Activated naive CD4-positive, alpha-beta T cell treated with anti-CD3 and anti-CD28 coated beads, Interleukin-2, amount 50 U/mL, for 72 hours (primary cell): ENCODE data around the gene NTRK2. TPM values are rescaled to one million over a fixed set of nuclear protein-coding genes. Genes with fewer than 3 reads are reported as not detected.

Experiments used
- ATAC-seq, 2 donors: fragments of 150-1000 bp; cut with Tn5 transposase; 2 replicates each; pipeline ENCODE4 v1.10.0; 2021; ENCODE audit warnings: mild to moderate bottlenecking in 2 of 2, moderate library complexity in 2 of 2
- DNase-seq, 2 donors: peaks; one replicate each; pipeline ENCODE4 v3.0.0; 2021 to 2022; ENCODE audit warnings: low spot score in 2 of 2
- H3K27ac Mint-ChIP-seq, 2 donors: one replicate each; pipeline ENCODE4 v1.8.0; 2022; ENCODE audit warnings: mild to moderate bottlenecking in 2 of 2, mixed read lengths in 2 of 2
- H3K36me3 Mint-ChIP-seq, 2 donors: one replicate each; pipeline ENCODE4 v1.8.0; 2022; ENCODE audit warnings: mixed read lengths in 2 of 2
- H3K9me3 Mint-ChIP-seq, 2 donors: one replicate each; pipeline ENCODE4 v1.8.0; 2022; ENCODE audit warnings: mixed read lengths in 2 of 2
- total RNA-seq, 2 donors: library from RNA; stranded (reverse); gene quantifications; one replicate each; pipeline ENCODE4 v1.2.3, GENCODE V29; 2022

Gene NTRK2
- total RNA-seq, 2 donors from 2014 or later = 0.16 to 0.21 TPM

DNA sequence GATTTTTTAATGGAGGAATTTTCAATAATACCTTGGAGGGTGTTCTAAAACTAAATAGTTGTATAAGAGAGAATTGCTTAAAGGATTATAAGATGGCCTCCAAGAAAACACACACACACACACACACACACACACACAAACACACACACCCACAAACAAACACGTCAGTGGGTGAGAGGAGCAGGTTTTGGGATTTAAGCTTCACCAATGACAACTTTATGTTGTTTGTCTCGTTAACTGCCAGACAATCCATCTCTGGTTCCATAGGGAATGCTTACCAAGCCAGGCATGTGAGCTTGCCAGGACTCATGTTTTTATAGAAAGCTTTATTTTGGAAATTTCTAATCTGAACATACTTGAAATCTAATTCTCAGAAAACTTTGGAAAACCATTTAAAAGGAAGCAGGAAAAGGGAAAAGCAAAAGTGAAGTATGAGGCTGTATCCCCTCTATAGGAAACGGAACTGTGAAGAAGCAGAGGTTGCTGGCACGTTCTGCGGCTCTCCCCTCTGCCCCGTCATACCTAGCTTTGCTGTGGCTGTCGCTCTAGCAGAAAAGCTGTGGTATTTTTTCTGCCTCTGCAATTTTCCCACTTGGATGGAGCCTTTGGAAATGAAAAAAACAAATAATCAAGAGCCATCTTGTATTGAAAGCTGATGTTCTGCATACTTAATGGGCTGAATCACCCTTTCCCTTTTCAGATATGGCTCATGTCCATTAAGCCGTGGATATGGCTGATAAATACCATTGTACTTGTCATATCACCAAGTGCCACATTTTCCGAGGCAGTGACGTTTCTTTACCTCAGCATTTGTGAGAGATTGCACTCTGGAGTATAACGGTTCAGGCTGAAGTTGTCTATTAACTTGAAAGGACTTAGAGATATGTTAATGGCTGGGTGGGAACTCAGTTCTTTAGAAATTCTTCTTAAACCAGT, 112.7 kb downstream of the NTRK2 start:
- Mint-ChIP-seq H3K9me3 (peaks cover 0 to 5% of the 10 kb centered on the region in 2 donors), H3K36me3 (no peaks in the 10 kb centered on the region), H3K27ac (no peak overlapping the region)
- no peak for ATAC-seq
- DNase-seq = no peak

GRCh38 chr9:84785792-84786547, 116.4 kb downstream of the NTRK2 start:
- ATAC-seq (no peak), DNase-seq (no peak)
- Mint-ChIP-seq H3K27ac (no peak overlapping the region), H3K36me3 (no peaks in the 10 kb centered on the region), H3K9me3 (peaks cover 0 to 5% of the 10 kb centered on the region in 2 donors)

GRCh38 chr9:84788803-84789462, 119.4 kb downstream of the NTRK2 start:
- H3K9me3 Mint-ChIP-seq = no peaks in the 10 kb centered on the region
- no peaks in the 10 kb centered on the region for H3K36me3 Mint-ChIP-seq
- no peak overlapping the region for H3K27ac Mint-ChIP-seq
- no peak for DNase-seq
- no peak for ATAC-seq

- ATAC-seq (no peak), DNase-seq (no peak)
- Mint-ChIP-seq H3K36me3 (no peaks in the 10 kb centered on the region), H3K27ac (no peak overlapping the region), H3K9me3 (no peaks in the 10 kb centered on the region)
Measured at GRCh38 chr9:84789463-84789830, 119.9 kb downstream of the NTRK2 start.

GRCh38 chr9:84791643-84792042, 122.1 kb downstream of the NTRK2 start:
- ATAC-seq (no peak), DNase-seq (no peak)
- Mint-ChIP-seq H3K9me3 (no peaks in the 10 kb centered on the region), H3K27ac (no peak overlapping the region), H3K36me3 (no peaks in the 10 kb centered on the region)

DNA sequence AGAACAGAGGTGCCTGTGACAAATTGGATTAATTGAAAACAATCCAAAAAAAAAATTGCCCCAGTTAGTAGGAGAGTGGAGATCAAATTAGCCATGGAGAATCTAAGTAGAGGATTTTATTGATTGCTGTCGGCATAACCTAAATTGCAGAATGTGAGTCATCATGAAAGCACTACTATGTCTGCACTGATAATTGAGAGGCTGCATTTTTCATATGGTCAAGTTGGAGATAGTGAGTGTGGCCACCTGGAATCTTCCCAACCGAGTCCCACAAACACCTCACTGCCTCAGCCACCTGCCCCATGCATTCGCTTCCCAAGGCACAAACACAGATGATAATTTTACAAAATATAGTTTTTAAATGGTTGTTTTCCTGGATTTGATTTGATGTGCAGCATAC, 123.7 kb downstream of the NTRK2 start:
- H3K36me3 Mint-ChIP-seq = no peaks in the 10 kb centered on the region
- DNase-seq = no peak
- no peaks in the 10 kb centered on the region for H3K9me3 Mint-ChIP-seq
- no peak for ATAC-seq
- H3K27ac Mint-ChIP-seq = no peak overlapping the region

DNA sequence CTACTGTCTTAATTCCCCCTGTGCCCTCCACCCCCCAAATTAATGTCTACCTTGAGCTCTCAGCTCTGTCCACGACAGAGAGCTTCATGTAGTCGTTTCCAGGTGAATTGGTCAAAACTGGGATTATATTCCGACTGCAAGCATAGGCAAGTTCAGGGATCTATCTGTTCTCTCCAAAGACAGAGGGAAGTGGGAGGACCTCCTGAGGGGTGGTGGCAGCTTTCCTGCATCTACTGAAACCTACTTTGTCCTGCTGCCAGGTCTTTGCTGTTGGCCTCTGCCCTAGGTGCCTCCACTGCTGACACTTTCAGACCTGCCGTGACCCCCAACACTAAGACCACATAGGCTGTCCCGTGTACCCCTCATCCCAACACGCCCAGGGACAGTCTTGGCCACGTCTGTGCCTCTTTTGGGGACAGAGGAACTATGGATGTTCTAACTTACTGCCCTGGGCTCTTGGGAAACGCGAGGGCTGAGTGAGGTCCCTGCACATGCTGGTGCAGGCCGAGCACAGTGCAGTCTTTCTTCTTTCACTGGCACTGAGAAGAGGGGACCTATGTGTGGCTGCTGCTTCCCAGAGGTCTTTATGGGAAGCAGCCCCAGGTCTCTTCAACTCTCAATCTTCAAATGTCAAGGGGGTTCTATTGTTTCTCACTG, 125.6 kb downstream of the NTRK2 start:
- Mint-ChIP-seq H3K9me3 (no peaks in the 10 kb centered on the region), H3K36me3 (no peaks in the 10 kb centered on the region), H3K27ac (no peak overlapping the region)
- no peak for ATAC-seq
- DNase-seq = no peak

GRCh38 chr9:84796404-84796803, 126.9 kb downstream of the NTRK2 start:
- Mint-ChIP-seq H3K36me3 (no peaks in the 10 kb centered on the region), H3K9me3 (no peaks in the 10 kb centered on the region), H3K27ac (no peak overlapping the region)
- DNase-seq (no peak), ATAC-seq (no peak)

GRCh38 chr9:84799251-84799650, 129.7 kb downstream of the NTRK2 start:
- ATAC-seq (no peak), DNase-seq (no peak)
- Mint-ChIP-seq H3K27ac (no peak overlapping the region), H3K9me3 (no peaks in the 10 kb centered on the region), H3K36me3 (no peaks in the 10 kb centered on the region)

DNA sequence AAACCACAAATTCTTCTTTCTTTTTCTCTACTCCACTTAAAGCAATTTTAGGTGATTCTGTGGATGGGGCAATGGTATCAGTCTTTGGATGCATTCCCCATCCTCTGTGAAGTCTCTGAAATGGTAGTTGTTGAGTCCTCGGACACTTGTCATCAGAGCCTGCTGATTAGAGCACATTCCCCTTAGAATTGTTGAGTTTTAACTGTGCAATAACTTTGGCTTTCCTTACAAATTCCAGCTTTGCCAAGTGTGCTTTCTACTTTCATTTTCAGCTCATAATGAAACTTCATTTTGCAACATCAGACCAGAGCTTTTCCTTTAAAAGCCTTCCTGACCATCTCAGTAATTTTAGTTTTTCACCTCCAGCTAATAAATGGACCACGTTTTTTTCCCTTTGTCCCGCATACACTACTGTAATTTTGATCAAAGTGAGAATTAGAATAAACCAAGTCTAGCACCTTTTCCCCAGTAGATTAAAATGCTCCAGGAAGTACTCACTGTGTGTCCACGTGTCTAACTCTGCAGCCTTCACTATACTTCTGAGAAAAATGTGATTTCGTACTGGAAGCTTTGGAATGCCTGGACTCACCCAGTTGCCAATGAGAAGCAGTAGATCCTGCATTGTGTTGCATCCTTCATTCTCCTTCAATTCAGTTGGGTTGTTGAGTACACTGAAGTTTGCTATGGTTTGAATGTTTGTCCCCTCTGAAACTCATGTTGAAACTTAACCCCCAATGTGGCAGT, 135.6 kb downstream of the NTRK2 start:
- DNase-seq (no peak), ATAC-seq (no peak)
- no peaks in the 10 kb centered on the region for H3K36me3 Mint-ChIP-seq
- no peak overlapping the region for H3K27ac Mint-ChIP-seq
- H3K9me3 Mint-ChIP-seq = no peaks in the 10 kb centered on the region

DNA sequence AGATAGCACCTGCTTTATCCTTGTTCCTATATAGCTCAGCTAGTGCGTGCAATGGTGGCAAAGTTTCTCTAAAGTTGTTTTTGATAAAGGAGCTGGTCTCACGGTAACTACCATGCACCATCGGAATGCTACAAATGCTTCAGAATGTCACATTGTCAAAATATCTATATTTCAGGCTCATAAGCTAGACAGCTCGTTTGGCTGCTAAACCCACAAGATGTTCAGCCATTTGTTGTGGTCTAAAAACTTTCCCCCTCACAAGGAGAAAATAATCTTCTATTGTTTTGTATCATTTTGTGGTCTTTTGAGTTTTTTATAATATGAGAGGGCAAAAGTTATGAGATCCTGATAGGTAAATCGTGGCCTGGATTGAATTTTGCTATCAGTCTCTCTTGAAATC, 137.9 kb downstream of the NTRK2 start:
- ATAC-seq (no peak), DNase-seq (no peak)
- no peaks in the 10 kb centered on the region for H3K36me3 Mint-ChIP-seq
- H3K27ac Mint-ChIP-seq = no peak overlapping the region
- H3K9me3 Mint-ChIP-seq = no peaks in the 10 kb centered on the region

GRCh38 chr9:84807870-84808390, 138.4 kb downstream of the NTRK2 start:
- Mint-ChIP-seq H3K9me3 (no peaks in the 10 kb centered on the region), H3K36me3 (no peaks in the 10 kb centered on the region), H3K27ac (no peak overlapping the region)
- ATAC-seq = no peak
- DNase-seq = no peak

- no peak for DNase-seq
- no peaks in the 10 kb centered on the region for H3K9me3 Mint-ChIP-seq
- no peak for ATAC-seq
- no peak overlapping the region for H3K27ac Mint-ChIP-seq
- H3K36me3 Mint-ChIP-seq = no peaks in the 10 kb centered on the region
Measured at GRCh38 chr9:84808416-84808815, 138.9 kb downstream of the NTRK2 start.

GRCh38 chr9:84811072-84811750, 141.7 kb downstream of the NTRK2 start:
- H3K27ac Mint-ChIP-seq = no peak overlapping the region
- H3K9me3 Mint-ChIP-seq = no peaks in the 10 kb centered on the region
- no peaks in the 10 kb centered on the region for H3K36me3 Mint-ChIP-seq
- DNase-seq = no peak
- no peak for ATAC-seq

GRCh38 chr9:84811751-84812074, 142.2 kb downstream of the NTRK2 start:
- no peak for DNase-seq
- no peaks in the 10 kb centered on the region for H3K36me3 Mint-ChIP-seq
- H3K27ac Mint-ChIP-seq = no peak overlapping the region
- no peak for ATAC-seq
- no peaks in the 10 kb centered on the region for H3K9me3 Mint-ChIP-seq

DNA sequence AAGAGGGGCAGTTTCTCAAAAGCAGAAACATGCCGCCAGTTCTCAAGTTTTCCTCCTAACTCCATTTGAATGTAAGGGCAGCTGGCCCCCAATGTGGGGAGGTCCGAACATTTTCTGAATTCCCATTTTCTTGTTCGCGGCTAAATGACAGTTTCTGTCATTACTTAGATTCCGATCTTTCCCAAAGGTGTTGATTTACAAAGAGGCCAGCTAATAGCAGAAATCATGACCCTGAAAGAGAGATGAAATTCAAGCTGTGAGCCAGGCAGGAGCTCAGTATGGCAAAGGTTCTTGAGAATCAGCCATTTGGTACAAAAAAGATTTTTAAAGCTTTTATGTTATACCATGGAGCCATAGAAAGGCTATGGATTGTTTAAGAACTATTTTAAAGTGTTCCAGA, 142.8 kb downstream of the NTRK2 start:
- Mint-ChIP-seq H3K9me3 (no peaks in the 10 kb centered on the region), H3K36me3 (no peaks in the 10 kb centered on the region), H3K27ac (no peak overlapping the region)
- no peak for DNase-seq
- no peak for ATAC-seq
